Activated T-cell treated with anti-CD3 and anti-CD28 coated beads, Interleukin-2, amount 50 U/mL, for 48 hours (primary cell): Measurements from ENCODE around the gene SERPINB4.

Experiments
- DNase-seq, 2 experiments: peaks; one replicate each; pipeline ENCODE4 v3.0.0-alpha.2; 2020

SERPINB4 gene

GRCh38 chr18:63626431-63626830 lies 17.6 kb downstream of the SERPINB4 start:
- no peak for DNase-seq

GRCh38 chr18:63624863-63625262 lies 19.2 kb downstream of the SERPINB4 start:
- no peak for DNase-seq

GRCh38 chr18:63619661-63620060 lies 24.4 kb downstream of the SERPINB4 start:
- no peak for DNase-seq

- DNase-seq, result no peak
Observed at GRCh38 chr18:63617915-63618234, 26.2 kb downstream of the SERPINB4 start.

- DNase-seq, result no peak
Observed at GRCh38 chr18:63617049-63617914, 26.8 kb downstream of the SERPINB4 start.

- no peak for DNase-seq
Observed at GRCh38 chr18:63613420-63613819, 30.6 kb downstream of the SERPINB4 start.

- no peak for DNase-seq
Observed at GRCh38 chr18:63606526-63606925, 37.5 kb downstream of the SERPINB4 start.

- no peak for DNase-seq
Observed at GRCh38 chr18:63604791-63605567, 39.1 kb downstream of the SERPINB4 start.

GRCh38 chr18:63603772-63604171 lies 40.3 kb downstream of the SERPINB4 start:
- DNase-seq, result no peak

GRCh38 chr18:63603355-63603754 lies 40.7 kb downstream of the SERPINB4 start:
- DNase-seq, result no peak

GRCh38 chr18:63596964-63597363 lies 47.1 kb downstream of the SERPINB4 start:
- no peak for DNase-seq

GRCh38 chr18:63592471-63592870 lies 51.6 kb downstream of the SERPINB4 start:
- no peak for DNase-seq

- DNase-seq, result no peak
Observed at GRCh38 chr18:63591725-63592124, 52.3 kb downstream of the SERPINB4 start.

- DNase-seq, result no peak
Observed at GRCh38 chr18:63590966-63591695, 52.9 kb downstream of the SERPINB4 start.

GRCh38 chr18:63590373-63590772 lies 53.7 kb downstream of the SERPINB4 start:
- DNase-seq, result no peak

- DNase-seq, result no peak
Observed at GRCh38 chr18:63588909-63589308, 55.1 kb downstream of the SERPINB4 start.
